ENCODE results near the gene PPDPF.

- no peak for TF ChIP-seq CTCF (IDR thresholded peaks at IDR 0.05)
- TF ChIP-seq POLR2A (IDR thresholded peaks at IDR 0.05): no peak
Observed at GRCh38 chr20:63525185-63525584, 4.6 kb downstream of the PPDPF start.
